ENCODE data around the gene VOPP1. TPM values are rescaled to one million over a fixed set of nuclear protein-coding genes. Genes with fewer than 3 reads are reported as not detected.

Gene VOPP1
- total and polyA plus RNA-seq, 2 of the 13 experiments (the other 11 are each of a cell fraction or from before 2014, with no cell fraction given) = 21.8 to 55.3 TPM

- TF ChIP-seq KLF16 (CRISPR knock-in tag; IDR thresholded peaks at IDR 0.05) (peak in 1 of 2 experiments; percentile 70; a peak in 1 of 4 replicates), KDM3A (CRISPR knock-in tag; IDR thresholded peaks at IDR 0.05; ENCODE audit: low read depth) (peak; percentile 28; the same call in 1 of the 2 replicates), ZZZ3 (CRISPR knock-in tag; IDR thresholded peaks at IDR 0.05; ENCODE audit: borderline replicate concordance) (peak; percentile 81), ZNF256 (CRISPR knock-in tag; conservative IDR thresholded peaks at IDR 0.05) (0 out of 2 replicates have a peak, but pooled peaks have one; percentile 17), KMT2A (CRISPR knock-in tag; IDR thresholded peaks at IDR 0.05) (peak; percentile 84; the same call in 1 of the 2 replicates), ZNF687 (CRISPR knock-in tag; IDR thresholded peaks at IDR 0.05) (peak; percentile 83), HIVEP1 (CRISPR knock-in tag; IDR thresholded peaks at IDR 0.05) (peak; percentile 60), ZBTB25 (CRISPR knock-in tag; IDR thresholded peaks at IDR 0.05) (peak; percentile 98), ZNF280B (CRISPR knock-in tag; IDR thresholded peaks at IDR 0.05; ENCODE audit: borderline replicate concordance) (no peak; the same call in 1 of the 2 replicates), ASH2L (IDR thresholded peaks at IDR 0.05; ENCODE audit: insufficient read length, low read depth, low read length) (peak; percentile 60), FOXA3 (CRISPR knock-in tag; IDR thresholded peaks at IDR 0.05) (0 out of 2 replicates have a peak, but pooled peaks have one; percentile 16), SP1 (IDR thresholded peaks at IDR 0.05) (no peak), SP1 (CRISPR knock-in tag; IDR thresholded peaks at IDR 0.05) (0 out of 2 replicates have a peak, but pooled peaks have one; percentile 9), TSC22D2 (CRISPR knock-in tag; IDR thresholded peaks at IDR 0.05; ENCODE audit: borderline replicate concordance) (no peak), KAT8 (CRISPR knock-in tag; IDR thresholded peaks at IDR 0.05) (peak; percentile 51; the same call in 1 of the 2 replicates), SPEN (CRISPR knock-in tag; IDR thresholded peaks at IDR 0.05; ENCODE audit: low read depth) (peak; percentile 36; the same call in 1 of the 2 replicates), ZBTB39 (CRISPR knock-in tag; IDR thresholded peaks at IDR 0.05) (no peak), ZNF446 (CRISPR knock-in tag; IDR thresholded peaks at IDR 0.05) (no peak)
These were observed 558 bp downstream of the VOPP1 start (continued) for GRCh38 chr7:55571511-55572377.

Data from HepG2 (cell line).